ENCODE measurements around the gene ASTE1. TPM values are rescaled to one million over a fixed set of nuclear protein-coding genes. Genes with fewer than 3 reads are reported as not detected.

Gene ASTE1
- total and polyA plus RNA-seq, 9 of the 15 experiments (the other 6 are each of a cell fraction or from before 2014, with no cell fraction given): 3.5 to 12.1 (median 6.9) TPM

DNA sequence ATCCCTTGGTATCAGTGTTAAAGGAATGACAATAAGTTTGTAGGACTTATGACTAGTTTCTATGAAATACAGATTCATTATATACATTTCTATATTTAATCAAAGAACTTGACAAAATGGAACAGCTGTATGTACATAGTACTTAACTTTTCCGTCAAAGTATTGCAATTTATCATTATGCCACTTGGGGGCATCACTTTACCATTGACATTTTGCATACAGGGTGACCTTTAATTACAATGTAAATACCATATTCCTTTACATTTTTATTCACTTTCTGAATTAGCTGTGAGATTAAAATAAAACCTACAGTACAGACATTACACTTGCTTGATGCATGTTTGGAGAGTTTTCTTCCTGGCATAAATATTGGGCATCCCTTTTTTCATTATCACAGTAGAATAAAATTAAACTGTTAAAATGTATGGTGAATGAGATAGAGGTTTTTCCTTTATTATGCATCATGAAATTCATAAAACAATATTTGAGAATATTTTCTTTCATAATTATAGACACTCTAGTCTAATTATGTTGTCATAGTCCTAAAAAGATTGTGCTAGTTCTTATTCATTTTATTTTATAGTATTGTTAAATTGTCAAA is 7.0 kb upstream of the ASTE1 start (continued):
- TF ChIP-seq RAD21 (CRISPR knock-in tag; conservative IDR thresholded peaks at IDR 0.05 in 1 of 2, IDR thresholded peaks at IDR 0.05 in 1 of 2): peak; percentile 73 to 80
- TF ChIP-seq FOXK2 (conservative IDR thresholded peaks at IDR 0.05 in 1 of 2, IDR thresholded peaks at IDR 0.05 in 1 of 2; ENCODE audit: low read depth in 2 of 2): 0 out of 4 replicates have a peak, but pooled peaks of 1 of the 2 experiments have one; percentile 17
- TF ChIP-seq PYGO2 (tag; IDR thresholded peaks at IDR 0.05): no peak
- no peak for TF ChIP-seq DIDO1 (tag; IDR thresholded peaks at IDR 0.05; ENCODE audit: low read depth)
- TF ChIP-seq NR2C2 (CRISPR knock-in tag; IDR thresholded peaks at IDR 0.05): no peak
- TF ChIP-seq NR2C2 (tag; IDR thresholded peaks at IDR 0.05): no peak
- TF ChIP-seq TBL1XR1 (IDR thresholded peaks at IDR 0.05; ENCODE audit: low read length in 2 of 2): no peak
- TF ChIP-seq CBX8 (IDR thresholded peaks at IDR 0.05; ENCODE audit: borderline replicate concordance, extremely low read depth, low read depth, low read length, poor library complexity, severe bottlenecking): no peak
- TF ChIP-seq REST (IDR thresholded peaks at IDR 0.05; ENCODE audit: borderline replicate concordance): peak; percentile 43; the same call in 1 of the 2 replicates
- TF ChIP-seq REST (CRISPR knock-in tag; IDR thresholded peaks at IDR 0.05; ENCODE audit: low read depth): no peak

Data from K562 (cell line).